GM12873 (cell line): Measurements from ENCODE around the gene PTRH2.

ENCODE experiments used
- CTCF ChIP-seq: IDR thresholded peaks from 2 replicates; pipeline ENCODE4 v1.5.1; 2012; ENCODE audit warnings: low read depth, mild to moderate bottlenecking, moderate library complexity, low read length, control low read depth; ENCODE audit not compliant: insufficient read depth; ENCODE audit errors: missing control alignments

The PTRH2 gene

GRCh38 chr17:59716427-59716826 lies 9.2 kb upstream of the PTRH2 start:
- TF ChIP-seq CTCF: no peak

GRCh38 chr17:59714255-59714654 lies 7.0 kb upstream of the PTRH2 start:
- no peak for TF ChIP-seq CTCF

GRCh38 chr17:59712862-59713261 lies 5.6 kb upstream of the PTRH2 start:
- no peak for TF ChIP-seq CTCF

- TF ChIP-seq CTCF: no peak
Observed at GRCh38 chr17:59711936-59712335, 4.7 kb upstream of the PTRH2 start.

GRCh38 chr17:59707971-59708430 lies 771 bp upstream of the PTRH2 start:
- no peak for TF ChIP-seq CTCF

- no peak for TF ChIP-seq CTCF
Observed at GRCh38 chr17:59702304-59702703, 4.9 kb downstream of the PTRH2 start.

- TF ChIP-seq CTCF: no peak
Observed at GRCh38 chr17:59699786-59700185, 7.4 kb downstream of the PTRH2 start.
